ENCODE measurements around the gene LRRTM4. TPM values are rescaled to one million over a fixed set of nuclear protein-coding genes. Genes with fewer than 3 reads are reported as not detected.

The LRRTM4 gene
- total RNA-seq, 4 donors from 2014 or later, result not detected

- TF ChIP-seq CTCF (IDR thresholded peaks at IDR 0.05), result no peak
- no peak for TF ChIP-seq POLR2A (IDR thresholded peaks at IDR 0.05)
- no peak for DNase-seq
- Histone ChIP-seq H3K27ac (no peak overlapping the region), H3K27me3 (no peaks in the 10 kb centered on the region), H3K4me1 (no peaks in the 10 kb centered on the region), H3K36me3 (no peaks in the 10 kb centered on the region), H3K4me3 (no peak overlapping the region), H3K9me3 (no peaks in the 10 kb centered on the region)
Observed at GRCh38 chr2:77121518-77121917, 400.7 kb downstream of the LRRTM4 start.

GRCh38 chr2:77119333-77119732 is 402.8 kb downstream of the LRRTM4 start:
- Histone ChIP-seq H3K4me3 (no peak overlapping the region), H3K36me3 (no peaks in the 10 kb centered on the region), H3K27ac (no peak overlapping the region), H3K4me1 (no peaks in the 10 kb centered on the region), H3K27me3 (no peaks in the 10 kb centered on the region), H3K9me3 (no peaks in the 10 kb centered on the region)
- TF ChIP-seq CTCF (IDR thresholded peaks at IDR 0.05) (no peak), POLR2A (IDR thresholded peaks at IDR 0.05) (no peak)
- no peak for DNase-seq

GRCh38 chr2:77108915-77109314 is 413.3 kb downstream of the LRRTM4 start:
- Histone ChIP-seq H3K27me3 (no peaks in the 10 kb centered on the region), H3K4me3 (no peak overlapping the region), H3K27ac (no peak overlapping the region), H3K36me3 (no peaks in the 10 kb centered on the region), H3K4me1 (no peaks in the 10 kb centered on the region), H3K9me3 (no peaks in the 10 kb centered on the region)
- DNase-seq, result no peak
- TF ChIP-seq CTCF (IDR thresholded peaks at IDR 0.05) (no peak), POLR2A (IDR thresholded peaks at IDR 0.05) (no peak)

- DNase-seq, result no peak
- no peaks in the 10 kb centered on the region for H3K27me3 ChIP-seq
- H3K9me3 ChIP-seq, result no peaks in the 10 kb centered on the region
- H3K27ac ChIP-seq, result no peak overlapping the region
- TF ChIP-seq POLR2A (IDR thresholded peaks at IDR 0.05) (no peak), CTCF (IDR thresholded peaks at IDR 0.05) (no peak)
- no peak overlapping the region for H3K4me3 ChIP-seq
- H3K36me3 ChIP-seq, result no peaks in the 10 kb centered on the region
- no peaks in the 10 kb centered on the region for H3K4me1 ChIP-seq
Observed at GRCh38 chr2:77105008-77105407, 417.2 kb downstream of the LRRTM4 start.

- Histone ChIP-seq H3K4me1 (no peaks in the 10 kb centered on the region), H3K27ac (no peak overlapping the region), H3K4me3 (no peak overlapping the region), H3K9me3 (no peaks in the 10 kb centered on the region), H3K36me3 (no peaks in the 10 kb centered on the region), H3K27me3 (no peaks in the 10 kb centered on the region)
- no peak for TF ChIP-seq POLR2A (IDR thresholded peaks at IDR 0.05)
- no peak for TF ChIP-seq CTCF (IDR thresholded peaks at IDR 0.05)
- no peak for DNase-seq
Observed at GRCh38 chr2:77104554-77104953, 417.6 kb downstream of the LRRTM4 start.

GRCh38 chr2:77102927-77103326 is 419.2 kb downstream of the LRRTM4 start:
- Histone ChIP-seq H3K27ac (no peak overlapping the region), H3K27me3 (no peaks in the 10 kb centered on the region), H3K4me3 (no peak overlapping the region), H3K36me3 (no peaks in the 10 kb centered on the region), H3K9me3 (no peaks in the 10 kb centered on the region), H3K4me1 (no peaks in the 10 kb centered on the region)
- TF ChIP-seq CTCF (IDR thresholded peaks at IDR 0.05) (no peak), POLR2A (IDR thresholded peaks at IDR 0.05) (no peak)
- no peak for DNase-seq
